Measurements from ENCODE around the gene GOLGA6C.

GRCh38 chr15:75223688-75224087 is 34.4 kb upstream of the GOLGA6C start:
- TF ChIP-seq POLR2AphosphoS5 (IDR thresholded peaks at IDR 0.05) (no peak), CTCF (IDR thresholded peaks at IDR 0.05) (no peak), POLR2A (IDR thresholded peaks at IDR 0.05) (no peak), EP300 (IDR thresholded peaks at IDR 0.05) (no peak)
